Measurements from ENCODE around the gene SMYD1. TPM values are rescaled to one million over a fixed set of nuclear protein-coding genes. Genes with fewer than 3 reads are reported as not detected.

SMYD1 gene
- total RNA-seq, 2 experiments from 2014 or later, result not detected

GRCh38 chr2:88114889-88115288, 47.3 kb downstream of the SMYD1 start:
- no peaks in the 10 kb centered on the region for H3K4me1 ChIP-seq (ENCODE audit: insufficient read depth, low read length)
- POLR2A ChIA-PET, result no interaction called here
- H3K9me3 ChIP-seq (ENCODE audit: control insufficient read depth in 1 of 2, insufficient read depth in 1 of 2, low read length in 2 of 2), result no peaks in the 10 kb centered on the region
- TF ChIP-seq CTCF (IDR thresholded peaks at IDR 0.05), result no peak
- intact Hi-C loops (cut with DNase I, micrococcal nuclease), result no loop called here
- Mint-ChIP-seq H3K9me3 (no peaks in the 10 kb centered on the region), H3K36me3 (ENCODE audit: low read depth) (no peaks in the 10 kb centered on the region), H3K27ac (no peak overlapping the region), H3K4me1 (ENCODE audit: low read depth) (no peaks in the 10 kb centered on the region), H3K27me3 (no peaks in the 10 kb centered on the region), H3K4me3 (no peak overlapping the region)
- H3K27ac ChIP-seq (ENCODE audit: low read depth in 1 of 2, low read length in 2 of 2), result no peak overlapping the region
- H3K36me3 ChIP-seq (ENCODE audit: insufficient read depth, low read length), result no peaks in the 10 kb centered on the region
- no peak for ATAC-seq (ENCODE audit: poor library complexity)
- H3K27me3 ChIP-seq (ENCODE audit: control insufficient read depth in 1 of 2, insufficient read depth in 2 of 2, low read length in 2 of 2), result peaks cover 0 to 2% of the 10 kb centered on the region in 2 experiments
- H3K4me3 ChIP-seq (ENCODE audit: low read length), result no peak overlapping the region
- CTCF ChIA-PET, result no interaction called here
- no peak for DNase-seq

DNA sequence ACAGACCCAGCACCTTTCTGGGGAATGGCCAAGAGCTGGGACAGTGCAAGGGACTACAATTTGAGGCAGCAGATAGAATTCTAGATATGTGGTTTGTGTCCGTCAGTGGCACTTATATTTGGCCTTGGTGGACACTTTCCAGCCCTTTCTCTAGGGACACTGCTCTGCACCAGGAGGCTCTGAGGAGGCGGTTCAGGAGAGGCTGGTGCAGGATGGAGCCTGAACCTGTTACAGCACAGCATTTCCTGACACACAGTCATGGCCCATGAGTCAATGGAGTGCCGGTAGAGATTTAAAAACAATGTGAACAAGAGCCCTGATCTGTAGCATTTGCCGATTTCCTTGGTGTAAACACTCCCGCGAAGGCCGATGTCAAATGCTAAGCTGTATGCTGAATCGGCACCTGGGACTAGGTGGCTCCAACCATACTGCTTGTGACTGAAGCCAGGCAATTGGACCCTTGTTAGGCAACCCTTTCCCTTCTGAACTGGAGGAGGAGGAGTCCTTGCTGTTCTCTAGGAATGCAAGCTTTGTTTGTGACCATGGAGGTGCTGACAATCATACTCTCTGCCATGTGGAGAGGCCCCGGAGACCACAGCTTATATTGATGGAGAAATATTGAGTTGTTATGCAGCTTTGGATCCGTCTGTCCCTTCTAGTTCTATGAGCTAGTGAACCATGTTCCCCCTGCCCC, 48.3 kb downstream of the SMYD1 start:
- Histone ChIP-seq H3K4me3 (ENCODE audit: low read length) (no peak overlapping the region), H3K9me3 (ENCODE audit: control insufficient read depth in 1 of 2, insufficient read depth in 1 of 2, low read length in 2 of 2) (no peaks in the 10 kb centered on the region), H3K4me1 (ENCODE audit: insufficient read depth, low read length) (no peaks in the 10 kb centered on the region), H3K27ac (ENCODE audit: low read depth in 1 of 2, low read length in 2 of 2) (no peak overlapping the region), H3K27me3 (ENCODE audit: control insufficient read depth in 1 of 2, insufficient read depth in 2 of 2, low read length in 2 of 2) (peaks cover 0 to 2% of the 10 kb centered on the region in 2 experiments), H3K36me3 (ENCODE audit: insufficient read depth, low read length) (no peaks in the 10 kb centered on the region)
- Mint-ChIP-seq H3K4me3 (no peak overlapping the region), H3K27ac (no peak overlapping the region), H3K9me3 (no peaks in the 10 kb centered on the region), H3K27me3 (peaks cover 2% of the 10 kb centered on the region), H3K36me3 (ENCODE audit: low read depth) (no peaks in the 10 kb centered on the region), H3K4me1 (ENCODE audit: low read depth) (no peaks in the 10 kb centered on the region)
- ChIA-PET CTCF (no interaction called here), POLR2A (interaction anchor here (0.6 kb wide), 1 partner anchor 1949 kb away, joined by 3 read pairs; no protein-coding TSS in a partner anchor)
- DNase-seq, result no peak
- no peak for ATAC-seq (ENCODE audit: poor library complexity)
- no peak for TF ChIP-seq CTCF (IDR thresholded peaks at IDR 0.05)
- intact Hi-C loops (cut with DNase I, micrococcal nuclease), result no loop called here

- POLR2A ChIA-PET, result interaction anchor here (0.6 kb wide), 1 partner anchor 1950 kb away, joined by 3 read pairs; no protein-coding TSS in a partner anchor
- H3K27me3 ChIP-seq (ENCODE audit: control insufficient read depth in 1 of 2, insufficient read depth in 2 of 2, low read length in 2 of 2), result peaks cover 0 to 2% of the 10 kb centered on the region in 2 experiments
- intact Hi-C loops (cut with DNase I, micrococcal nuclease), result no loop called here
- no peak overlapping the region for H3K4me3 ChIP-seq (ENCODE audit: low read length)
- Mint-ChIP-seq H3K27me3 (peaks cover 10% of the 10 kb centered on the region), H3K36me3 (ENCODE audit: low read depth) (no peaks in the 10 kb centered on the region), H3K27ac (no peak overlapping the region), H3K4me3 (no peak overlapping the region), H3K4me1 (ENCODE audit: low read depth) (no peaks in the 10 kb centered on the region), H3K9me3 (no peaks in the 10 kb centered on the region)
- H3K27ac ChIP-seq (ENCODE audit: low read depth in 1 of 2, low read length in 2 of 2), result no peak overlapping the region
- H3K36me3 ChIP-seq (ENCODE audit: insufficient read depth, low read length), result no peaks in the 10 kb centered on the region
- TF ChIP-seq CTCF (IDR thresholded peaks at IDR 0.05), result no peak
- DNase-seq (no peak), ATAC-seq (ENCODE audit: poor library complexity) (no peak)
- CTCF ChIA-PET, result no interaction called here
- H3K9me3 ChIP-seq (ENCODE audit: control insufficient read depth in 1 of 2, insufficient read depth in 1 of 2, low read length in 2 of 2), result no peaks in the 10 kb centered on the region
- H3K4me1 ChIP-seq (ENCODE audit: insufficient read depth, low read length), result no peaks in the 10 kb centered on the region
Observed at GRCh38 chr2:88116669-88117432, 49.2 kb downstream of the SMYD1 start.
